Measurements from ENCODE around the gene CMKLR1.

DNA sequence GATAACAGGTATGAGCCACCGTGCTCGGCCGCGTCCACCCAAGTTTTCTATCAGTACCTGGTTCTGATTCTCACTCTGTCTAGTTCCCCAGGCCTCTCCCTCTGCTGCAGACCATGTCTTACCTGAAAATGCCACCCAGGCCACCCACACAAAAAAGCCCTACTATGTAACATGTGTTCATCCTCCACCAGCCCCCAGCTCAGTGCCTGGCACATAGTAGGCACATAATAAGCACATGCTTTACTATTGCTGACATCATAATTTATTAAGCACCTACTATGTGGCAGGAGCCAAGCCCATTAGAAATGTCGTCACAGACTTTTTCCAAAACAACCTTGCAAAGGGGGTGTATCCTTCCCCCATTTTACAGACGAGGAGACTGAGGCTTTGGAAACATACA, 37.8 kb downstream of the CMKLR1 start:
- no peak for TF ChIP-seq EZH2phosphoT487 (IDR thresholded peaks at IDR 0.05)
- TF ChIP-seq, protein P1, sequence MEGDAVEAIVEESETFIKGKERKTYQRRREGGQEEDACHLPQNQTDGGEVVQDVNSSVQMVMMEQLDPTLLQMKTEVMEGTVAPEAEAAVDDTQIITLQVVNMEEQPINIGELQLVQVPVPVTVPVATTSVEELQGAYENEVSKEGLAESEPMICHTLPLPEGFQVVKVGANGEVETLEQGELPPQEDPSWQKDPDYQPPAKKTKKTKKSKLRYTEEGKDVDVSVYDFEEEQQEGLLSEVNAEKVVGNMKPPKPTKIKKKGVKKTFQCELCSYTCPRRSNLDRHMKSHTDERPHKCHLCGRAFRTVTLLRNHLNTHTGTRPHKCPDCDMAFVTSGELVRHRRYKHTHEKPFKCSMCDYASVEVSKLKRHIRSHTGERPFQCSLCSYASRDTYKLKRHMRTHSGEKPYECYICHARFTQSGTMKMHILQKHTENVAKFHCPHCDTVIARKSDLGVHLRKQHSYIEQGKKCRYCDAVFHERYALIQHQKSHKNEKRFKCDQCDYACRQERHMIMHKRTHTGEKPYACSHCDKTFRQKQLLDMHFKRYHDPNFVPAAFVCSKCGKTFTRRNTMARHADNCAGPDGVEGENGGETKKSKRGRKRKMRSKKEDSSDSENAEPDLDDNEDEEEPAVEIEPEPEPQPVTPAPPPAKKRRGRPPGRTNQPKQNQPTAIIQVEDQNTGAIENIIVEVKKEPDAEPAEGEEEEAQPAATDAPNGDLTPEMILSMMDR (IDR thresholded peaks at IDR 0.05) = no peak
- no peak for TF ChIP-seq EZH2 (IDR thresholded peaks at IDR 0.05)

Data from neural progenitor cell (in vitro differentiated cells).